ENCODE results near the gene TAF5.

Gene TAF5

DNA sequence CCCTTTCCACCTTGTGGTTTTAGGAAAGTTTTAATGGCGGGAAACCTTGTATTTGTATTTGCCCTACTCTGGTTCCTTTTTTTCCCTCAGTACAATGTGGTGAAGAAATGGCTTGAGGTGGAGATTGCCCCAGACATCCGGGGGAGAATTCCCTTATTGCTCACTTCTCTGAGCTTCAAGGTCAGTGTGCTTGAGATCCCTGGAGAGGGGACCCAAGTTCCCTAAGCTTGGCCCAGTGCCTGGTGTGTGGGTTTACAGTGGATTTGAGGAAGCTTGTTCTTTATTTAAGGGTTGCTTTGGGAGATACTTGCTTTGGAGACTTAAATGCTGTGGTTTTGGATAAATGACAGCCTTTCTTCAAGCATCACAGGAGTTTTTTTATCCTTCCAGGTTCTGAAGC, 66.1 kb downstream of the TAF5 start:
- H3K9ac ChIP-seq (ENCODE audit: low read length in 2 of 2): no peak overlapping the region
- peaks cover 38 to 41% of the 10 kb centered on the region in 2 donors for H3K36me3 ChIP-seq (ENCODE audit: control insufficient read depth in 2 of 2, insufficient read depth in 2 of 2, low read length in 2 of 2)
- peaks cover 2% of the 10 kb centered on the region for H3K4me1 ChIP-seq (ENCODE audit: control insufficient read depth, insufficient read depth, low read length)
- H3K9me3 ChIP-seq (ENCODE audit: control insufficient read depth in 2 of 2, low read length in 2 of 2): no peaks in the 10 kb centered on the region
- H3K4me3 ChIP-seq (ENCODE audit: low read length in 2 of 2): no peak overlapping the region
- no peak overlapping the region for H3K27ac ChIP-seq (ENCODE audit: low read length)
- H3K27me3 ChIP-seq (ENCODE audit: control insufficient read depth in 1 of 2, insufficient read depth in 2 of 2, low read length in 2 of 2): no peaks in the 10 kb centered on the region

Measured in stomach smooth muscle (tissue), 2 donors.